Osteocyte (in vitro differentiated cells): ENCODE measurements around the gene RNF112. TPM values are rescaled to one million over a fixed set of nuclear protein-coding genes. Genes with fewer than 3 reads are reported as not detected.

Source experiments
- DNase-seq: peaks from one replicate; pipeline ENCODE4 v3.0.0; 2021; ENCODE audit warnings: mixed read lengths; ENCODE audit not compliant: unreplicated experiment; ENCODE audit errors: extremely low spot score
- H3K27ac Mint-ChIP-seq: one replicate; pipeline ENCODE4 v1.8.0; 2021; ENCODE audit warnings: mild to moderate bottlenecking, mixed read lengths; ENCODE audit not compliant: unreplicated experiment
- H3K27me3 Mint-ChIP-seq: one replicate; pipeline ENCODE4 v1.8.0; 2021; ENCODE audit warnings: mixed read lengths; ENCODE audit not compliant: unreplicated experiment
- H3K36me3 Mint-ChIP-seq: one replicate; pipeline ENCODE4 v1.8.0; 2021; ENCODE audit warnings: mixed read lengths; ENCODE audit not compliant: unreplicated experiment
- H3K4me1 Mint-ChIP-seq: one replicate; pipeline ENCODE4 v1.8.0; 2021; ENCODE audit warnings: mixed read lengths; ENCODE audit not compliant: unreplicated experiment
- H3K4me3 Mint-ChIP-seq: one replicate; pipeline ENCODE4 v1.8.0; 2021; ENCODE audit warnings: mild to moderate bottlenecking, moderate library complexity, mixed read lengths; ENCODE audit not compliant: unreplicated experiment
- H3K9me3 Mint-ChIP-seq: one replicate; pipeline ENCODE4 v1.8.0; 2021; ENCODE audit warnings: mixed read lengths; ENCODE audit not compliant: unreplicated experiment
- CTCF ChIP-seq: fragments of 200-600 bp; sonication (generic); IDR thresholded peaks from 2 replicates; pipeline ENCODE4 v1.5.0; 2021; ENCODE audit warnings: antibody characterized with exemption, mild to moderate bottlenecking, moderate library complexity
- total RNA-seq: library from RNA; stranded (reverse); gene quantifications from 2 replicates; pipeline ENCODE4 v1.2.1, GENCODE V29; 2021

Gene RNF112
- total RNA-seq, 1 donor from 2014 or later: 0.89 TPM

- Mint-ChIP-seq H3K4me3 (no peak overlapping the region), H3K27ac (no peak overlapping the region), H3K9me3 (no peaks in the 10 kb centered on the region), H3K27me3 (peaks cover 3% of the 10 kb centered on the region), H3K4me1 (peaks cover 7% of the 10 kb centered on the region), H3K36me3 (no peaks in the 10 kb centered on the region)
- no peak for DNase-seq
- TF ChIP-seq CTCF: no peak
Measured at GRCh38 chr17:19407601-19408345, 3.3 kb upstream of the RNF112 start.

GRCh38 chr17:19408346-19408710 lies 2.7 kb upstream of the RNF112 start:
- peaks cover 7% of the 10 kb centered on the region for H3K4me1 Mint-ChIP-seq
- DNase-seq: no peak

GRCh38 chr17:19409066-19409465 lies 2.0 kb upstream of the RNF112 start:
- Mint-ChIP-seq H3K27ac (no peak overlapping the region), H3K9me3 (no peaks in the 10 kb centered on the region), H3K4me1 (peaks cover 7% of the 10 kb centered on the region), H3K4me3 (no peak overlapping the region), H3K27me3 (peaks cover 3% of the 10 kb centered on the region), H3K36me3 (no peaks in the 10 kb centered on the region)
- TF ChIP-seq CTCF: no peak
- no peak for DNase-seq

More at GRCh38 chr17:19408346-19408710, 2.7 kb upstream of the RNF112 start:
- no peak overlapping the region for H3K27ac Mint-ChIP-seq
- no peak overlapping the region for H3K4me3 Mint-ChIP-seq
- no peak for TF ChIP-seq CTCF
- H3K36me3 Mint-ChIP-seq: no peaks in the 10 kb centered on the region
- H3K27me3 Mint-ChIP-seq: peaks cover 3% of the 10 kb centered on the region
- no peaks in the 10 kb centered on the region for H3K9me3 Mint-ChIP-seq

- DNase-seq: no peak
- peaks cover 3% of the 10 kb centered on the region for H3K27me3 Mint-ChIP-seq
- no peak overlapping the region for H3K27ac Mint-ChIP-seq
- TF ChIP-seq CTCF: no peak
- H3K4me1 Mint-ChIP-seq: peaks cover 7% of the 10 kb centered on the region
- H3K4me3 Mint-ChIP-seq: no peak overlapping the region
- H3K9me3 Mint-ChIP-seq: no peaks in the 10 kb centered on the region
- H3K36me3 Mint-ChIP-seq: no peaks in the 10 kb centered on the region
Measured at GRCh38 chr17:19409509-19409908, 1.5 kb upstream of the RNF112 start.

GRCh38 chr17:19410091-19410490 lies 941 bp upstream of the RNF112 start:
- TF ChIP-seq CTCF: no peak
- H3K4me1 Mint-ChIP-seq: peaks cover 7% of the 10 kb centered on the region
- no peaks in the 10 kb centered on the region for H3K9me3 Mint-ChIP-seq
- no peak for DNase-seq
- H3K4me3 Mint-ChIP-seq: no peak overlapping the region
- H3K36me3 Mint-ChIP-seq: no peaks in the 10 kb centered on the region
- H3K27me3 Mint-ChIP-seq: peaks cover 3% of the 10 kb centered on the region
- no peak overlapping the region for H3K27ac Mint-ChIP-seq
